HPDE6-E6E7 (cell line): Measurements from ENCODE around the gene PMF1.
A peak's percentile ranks its signal among the peaks of the same experiment; 100 is the strongest.
"Not testable (repeated sequence)": the region's sequence is repeated elsewhere in the genome, so short reads cannot be mapped to it uniquely, and the experiment has no call there.

Source experiments
- DNase-seq: peaks from one replicate; pipeline ENCODE4 v3.0.0; 2011; ENCODE audit warnings: missing footprints; ENCODE audit errors: extremely low spot score

PMF1 gene

GRCh38 chr1:156196445-156196844, 16.4 kb upstream of the PMF1 start:
- DNase-seq = no peak

GRCh38 chr1:156198831-156199349, 13.9 kb upstream of the PMF1 start:
- DNase-seq = no peak

GRCh38 chr1:156200044-156200443, 12.8 kb upstream of the PMF1 start:
- no peak for DNase-seq

GRCh38 chr1:156203331-156203730, 9.5 kb upstream of the PMF1 start:
- no peak for DNase-seq

GRCh38 chr1:156204686-156205085, 8.1 kb upstream of the PMF1 start:
- no peak for DNase-seq

- DNase-seq = no peak
Observed at GRCh38 chr1:156211243-156211642, 1.6 kb upstream of the PMF1 start.

- no peak for DNase-seq
Observed at GRCh38 chr1:156212130-156212529, 677 bp upstream of the PMF1 start.

- DNase-seq = no peak
Observed at GRCh38 chr1:156213644-156213966, 798 bp downstream of the PMF1 start.

- DNase-seq = peak; percentile 29
Observed at GRCh38 chr1:156214024-156214748, 1.4 kb downstream of the PMF1 start.

- not testable (repeated sequence) for DNase-seq
Observed at GRCh38 chr1:156216361-156217086, 3.7 kb downstream of the PMF1 start.

- no peak for DNase-seq
Observed at GRCh38 chr1:156217871-156218270, 5.1 kb downstream of the PMF1 start.

- no peak for DNase-seq
Observed at GRCh38 chr1:156220226-156220625, 7.4 kb downstream of the PMF1 start.

GRCh38 chr1:156221986-156222692, 9.3 kb downstream of the PMF1 start:
- DNase-seq = no peak

GRCh38 chr1:156225677-156226014, 12.8 kb downstream of the PMF1 start:
- no peak for DNase-seq

GRCh38 chr1:156226116-156226538, 13.3 kb downstream of the PMF1 start:
- no peak for DNase-seq

- DNase-seq = no peak
Observed at GRCh38 chr1:156226782-156227181, 14.0 kb downstream of the PMF1 start.

- DNase-seq = no peak
Observed at GRCh38 chr1:156228501-156228900, 15.7 kb downstream of the PMF1 start.

- no peak for DNase-seq
Observed at GRCh38 chr1:156229809-156230472, 17.1 kb downstream of the PMF1 start.

- no peak for DNase-seq
Observed at GRCh38 chr1:156230473-156230837, 17.6 kb downstream of the PMF1 start.

GRCh38 chr1:156232201-156232894, 19.5 kb downstream of the PMF1 start:
- no peak for DNase-seq

- no peak for DNase-seq
Observed at GRCh38 chr1:156233426-156234127, 20.8 kb downstream of the PMF1 start.
